ENCODE measurements around the gene B3GNT5.
"Not testable (repeated sequence)": the region's sequence is repeated elsewhere in the genome, so short reads cannot be mapped to it uniquely, and the experiment has no call there.

Gene B3GNT5, protein sequence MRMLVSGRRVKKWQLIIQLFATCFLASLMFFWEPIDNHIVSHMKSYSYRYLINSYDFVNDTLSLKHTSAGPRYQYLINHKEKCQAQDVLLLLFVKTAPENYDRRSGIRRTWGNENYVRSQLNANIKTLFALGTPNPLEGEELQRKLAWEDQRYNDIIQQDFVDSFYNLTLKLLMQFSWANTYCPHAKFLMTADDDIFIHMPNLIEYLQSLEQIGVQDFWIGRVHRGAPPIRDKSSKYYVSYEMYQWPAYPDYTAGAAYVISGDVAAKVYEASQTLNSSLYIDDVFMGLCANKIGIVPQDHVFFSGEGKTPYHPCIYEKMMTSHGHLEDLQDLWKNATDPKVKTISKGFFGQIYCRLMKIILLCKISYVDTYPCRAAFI

GRCh38 chr3:183252973-183253527, at the start of gene B3GNT5:
B3GNT5 (plus strand) TSS chr3:183253253; CDS start chr3:183269799, 16,546 bp downstream.
- DNase-seq, result peak; percentile 69

DNA sequence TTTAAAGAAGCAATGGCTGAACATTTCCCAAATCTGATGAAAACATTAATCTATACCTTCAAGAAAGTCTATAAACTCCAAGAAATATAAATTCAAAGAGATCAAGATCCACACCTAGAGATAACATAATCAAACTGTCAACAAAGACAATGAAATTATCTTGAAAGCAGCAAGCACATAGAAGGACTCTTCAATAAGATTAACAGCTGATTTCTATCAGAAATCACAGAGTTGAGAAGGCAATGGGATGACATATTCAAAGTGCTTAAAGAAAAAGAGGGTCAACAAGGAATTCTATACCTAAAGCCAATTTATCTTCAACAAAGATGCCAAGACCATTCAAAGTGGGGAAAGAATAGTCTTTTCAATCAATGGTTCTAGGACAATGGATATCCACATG, 49.4 kb upstream of the B3GNT5 start:
- no peak for DNase-seq

- no peak for DNase-seq
Measured at GRCh38 chr3:183208260-183208659, 44.8 kb upstream of the B3GNT5 start.

- DNase-seq, result no peak
Measured at GRCh38 chr3:183208800-183209199, 44.3 kb upstream of the B3GNT5 start.

- no peak for DNase-seq
Measured at GRCh38 chr3:183210341-183210740, 42.7 kb upstream of the B3GNT5 start.

DNA sequence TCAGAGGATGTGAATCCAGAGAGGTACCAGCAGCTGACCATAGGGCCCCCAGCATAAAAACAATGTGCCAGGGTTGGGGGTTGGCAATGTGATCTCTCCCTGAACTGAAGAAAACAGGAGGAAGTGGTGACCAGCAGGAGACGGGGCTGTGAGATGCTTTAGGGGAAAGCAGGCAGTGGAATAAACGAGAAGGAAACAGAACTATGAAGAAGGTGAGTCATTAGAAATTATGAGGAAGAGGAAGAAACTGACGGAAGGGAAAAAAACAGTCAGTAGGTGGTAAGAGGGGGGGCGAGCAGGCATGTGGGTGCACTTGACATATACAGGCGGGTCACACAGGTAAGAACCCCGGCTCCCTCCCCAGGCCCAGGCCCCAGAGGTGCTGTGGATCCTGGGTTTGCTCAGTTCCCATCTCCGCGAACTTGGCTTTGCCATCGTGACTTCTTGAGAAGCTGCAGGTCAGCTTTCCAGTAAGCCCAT, 42.2 kb upstream of the B3GNT5 start:
- peak; percentile 50 for DNase-seq

- DNase-seq, result no peak
Measured at GRCh38 chr3:183211352-183211751, 41.7 kb upstream of the B3GNT5 start.

DNA sequence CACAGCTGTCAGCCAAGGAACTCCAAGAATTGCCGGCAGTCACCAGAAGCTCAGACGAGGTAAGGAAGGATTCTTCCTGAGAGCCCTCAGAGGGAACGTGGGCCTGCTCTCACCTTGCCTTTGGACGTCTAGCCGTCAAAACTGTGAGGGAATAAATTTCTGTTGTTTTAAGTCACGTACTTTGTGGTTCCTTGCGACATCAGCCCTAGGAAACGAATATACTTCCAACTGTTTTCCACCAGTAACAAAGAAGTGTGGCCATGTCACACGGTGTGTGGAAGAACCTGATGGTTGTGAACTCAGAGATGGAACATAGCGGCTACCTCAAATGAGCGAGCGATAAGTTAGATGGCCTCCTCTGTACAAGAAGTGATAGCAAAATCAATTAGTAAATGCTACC, 41.0 kb upstream of the B3GNT5 start:
- no peak for DNase-seq

- no peak for DNase-seq
Measured at GRCh38 chr3:183212565-183212964, 40.5 kb upstream of the B3GNT5 start.

- DNase-seq, result no peak
Measured at GRCh38 chr3:183213415-183214276, 39.4 kb upstream of the B3GNT5 start.

DNA sequence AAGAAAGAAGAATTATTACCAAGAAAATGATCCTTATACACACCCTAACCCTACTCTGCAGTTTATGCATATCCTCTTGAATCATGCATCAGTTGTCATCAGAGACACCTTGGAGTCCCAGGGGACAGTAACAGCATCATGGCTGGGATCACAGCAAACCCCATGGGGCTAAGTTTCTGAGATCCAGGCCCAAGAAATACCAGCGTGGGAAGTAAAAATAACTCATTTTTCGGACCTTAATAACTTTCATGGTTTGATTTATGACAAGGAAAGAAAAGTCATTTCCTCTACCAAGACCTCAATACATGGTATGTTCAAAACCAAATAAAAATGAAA, 38.8 kb upstream of the B3GNT5 start:
- DNase-seq, result no peak

GRCh38 chr3:183215591-183216202, 37.4 kb upstream of the B3GNT5 start:
- no peak for DNase-seq

- DNase-seq, result no peak
Measured at GRCh38 chr3:183217548-183218332, 35.3 kb upstream of the B3GNT5 start.

DNA sequence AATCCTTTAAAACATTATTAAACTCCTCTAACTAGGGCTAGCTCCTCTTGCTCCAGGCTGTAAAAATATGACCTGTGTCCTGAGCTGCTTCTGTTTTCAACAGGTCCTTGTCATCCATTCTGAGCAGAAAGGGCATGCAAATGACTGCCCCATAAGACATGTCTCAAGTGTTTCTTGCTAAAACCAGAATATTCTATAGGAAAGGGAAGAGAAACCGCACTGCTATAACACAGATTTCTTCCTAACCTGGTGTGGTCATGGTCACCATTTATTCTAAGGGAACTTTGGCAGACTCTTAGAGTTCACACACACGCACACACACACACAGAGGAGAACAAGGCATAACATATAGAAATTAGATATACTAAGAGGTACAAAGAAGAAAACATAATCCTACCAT, 34.2 kb upstream of the B3GNT5 start:
- no peak for DNase-seq

DNA sequence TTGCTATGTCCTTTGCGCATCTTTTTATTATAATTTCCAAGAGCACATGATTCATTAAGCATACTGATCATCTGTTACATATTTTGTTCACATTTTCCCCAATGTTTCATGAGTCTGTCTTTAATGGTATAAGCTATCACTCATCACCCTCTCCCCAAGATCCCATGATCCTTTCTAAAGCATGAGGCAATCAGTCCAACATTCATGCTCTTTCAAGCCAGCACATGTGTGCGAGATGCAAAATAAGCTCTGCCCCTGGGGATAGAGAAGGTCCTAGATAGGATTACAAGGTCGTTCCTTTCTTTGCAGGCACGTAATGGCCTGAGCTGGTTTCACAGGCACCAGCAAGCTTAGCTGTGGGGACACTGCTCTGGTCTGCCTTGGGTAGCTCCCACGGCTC, 32.2 kb upstream of the B3GNT5 start:
- DNase-seq, result no peak

DNA sequence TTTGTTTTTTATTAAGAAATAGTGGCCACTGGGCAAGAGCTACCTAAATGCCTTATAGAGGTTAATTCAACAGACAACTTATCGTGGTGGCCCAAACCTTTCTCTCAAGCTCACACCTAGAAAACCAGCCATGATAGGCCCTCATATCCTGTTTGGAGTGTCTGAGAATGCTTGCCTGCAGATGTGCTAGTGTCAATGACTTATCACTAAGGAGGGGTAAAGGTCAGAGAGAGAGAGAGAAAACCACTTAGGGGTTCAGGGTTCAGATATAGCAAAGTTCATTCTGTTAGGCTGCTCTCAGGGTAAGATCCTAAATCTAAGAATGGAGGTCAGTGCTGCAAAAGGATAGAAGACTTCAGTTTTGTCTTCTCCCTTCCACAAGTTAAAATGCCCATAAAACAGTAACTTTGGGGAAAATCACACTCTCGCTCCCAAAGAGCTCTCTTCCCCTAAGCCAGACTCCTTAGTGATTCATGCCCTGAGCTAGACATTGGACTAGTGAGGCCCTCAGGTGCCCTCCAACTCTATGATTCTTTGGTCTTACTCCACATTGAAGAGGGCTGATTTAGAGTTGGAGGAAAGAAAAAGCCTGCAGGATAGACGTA, 30.3 kb upstream of the B3GNT5 start:
- no peak for DNase-seq

- DNase-seq, result peak; percentile 54
Measured at GRCh38 chr3:183224180-183224970, 28.7 kb upstream of the B3GNT5 start.

- DNase-seq, result no peak
Measured at GRCh38 chr3:183226333-183226890, 26.6 kb upstream of the B3GNT5 start.

GRCh38 chr3:183227586-183227985, 25.5 kb upstream of the B3GNT5 start:
- peak; percentile 41 for DNase-seq

DNA sequence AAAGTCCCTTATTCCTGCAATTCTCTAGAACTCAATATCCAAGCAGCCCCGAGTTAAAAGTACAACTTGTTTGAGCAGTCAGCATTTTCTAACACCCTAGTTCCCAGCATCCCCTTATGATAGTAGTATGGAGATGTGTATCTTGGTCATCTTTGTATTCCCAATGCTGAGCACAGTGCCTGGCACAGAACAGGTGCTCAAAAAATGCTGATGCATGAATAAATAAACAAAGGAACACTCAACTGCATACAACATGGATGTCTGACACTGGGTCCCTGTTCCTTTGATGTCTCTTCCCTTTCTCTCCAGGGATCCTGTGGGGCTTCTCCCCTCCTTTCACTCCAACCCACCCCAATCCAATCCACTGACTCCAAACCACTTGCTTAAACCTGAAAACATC, 23.9 kb upstream of the B3GNT5 start:
- no peak for DNase-seq

DNA sequence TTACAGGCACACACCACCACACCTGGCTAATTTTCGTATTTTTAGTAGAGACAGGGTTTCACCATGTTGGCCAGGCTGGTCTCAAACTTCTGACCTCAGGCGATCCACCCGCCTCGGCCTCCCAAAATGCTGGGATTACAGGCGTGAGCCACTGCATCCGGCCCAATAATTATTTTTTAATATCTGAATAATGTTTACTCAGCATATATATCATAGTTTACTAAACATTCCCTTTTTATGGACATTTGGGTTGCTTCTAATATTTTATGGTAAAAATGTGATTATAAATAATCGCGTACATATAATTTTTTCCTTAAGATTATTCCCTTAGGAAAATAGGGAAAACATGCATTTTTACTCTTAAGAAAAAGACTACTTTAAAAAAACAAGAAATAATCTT, 22.8 kb upstream of the B3GNT5 start:
- DNase-seq, result not testable (repeated sequence)
